Activated B cell treated with CpG ODN at 0.5 μM for 24 hours (primary cell): ENCODE results near the gene TBL1Y. TPM values are rescaled to one million over a fixed set of nuclear protein-coding genes. Genes with fewer than 3 reads are reported as not detected.

Experiments
- ATAC-seq: fragments of 200-7000 bp; cut with Tn5 transposase; one replicate; pipeline ENCODE4 v1.10.0; 2021; ENCODE audit warnings: low read depth, mild to moderate bottlenecking, moderate library complexity
- CTCF ChIA-PET: fragments of 350-600 bp; sonication (Branson Sonifier 250); formaldehyde crosslinking; loops from one replicate; lab custom pipeline; 2021; ENCODE audit warnings: antibody characterized with exemption; lab: Charles Lee
- POLR2A ChIA-PET: fragments of 350-600 bp; sonication (Branson Sonifier 250); formaldehyde crosslinking; loops from one replicate; lab custom pipeline; 2021; ENCODE audit warnings: antibody characterized with exemption; lab: Charles Lee
- DNase-seq: peaks from one replicate; pipeline ENCODE4 v3.0.0; 2022
- H3K27ac Mint-ChIP-seq: one replicate; pipeline ENCODE4 v1.8.0; 2020; ENCODE audit warnings: mixed read lengths
- H3K27me3 Mint-ChIP-seq: one replicate; pipeline ENCODE4 v1.8.0; 2021; ENCODE audit warnings: mixed read lengths
- H3K36me3 Mint-ChIP-seq: one replicate; pipeline ENCODE4 v1.8.0; 2021; ENCODE audit warnings: low read depth, mixed read lengths
- H3K4me1 Mint-ChIP-seq: one replicate; pipeline ENCODE4 v1.8.0; 2021; ENCODE audit warnings: mixed read lengths
- H3K4me3 Mint-ChIP-seq: one replicate; pipeline ENCODE4 v1.8.0; 2020; ENCODE audit warnings: mild to moderate bottlenecking, mixed read lengths
- H3K9me3 Mint-ChIP-seq: one replicate; pipeline ENCODE4 v1.8.0; 2020; ENCODE audit warnings: mixed read lengths
- CTCF ChIP-seq: fragments of 200-600 bp; IDR thresholded peaks from one replicate; pipeline ENCODE4 v1.8.0; 2022; ENCODE audit warnings: antibody characterized with exemption, mild to moderate bottlenecking
- intact Hi-C: fragments of 100-400 bp; cut with micrococcal nuclease; formaldehyde crosslinking; loops from one replicate; pipeline ENCODE4 v1.15.1; 2024
- total RNA-seq: library from RNA; stranded (reverse); gene quantifications from 2 replicates; pipeline ENCODE4 v1.2.3, GENCODE V29; 2022

TBL1Y gene
- total RNA-seq, 1 donor from 2014 or later = not detected

GRCh38 chrY:6968191-6968590 lies 57.7 kb downstream of the TBL1Y start:
- intact Hi-C loops = loop anchor here (10.0 kb wide), 1 partner anchor 907 kb away; no protein-coding TSS in a partner anchor
- CTCF ChIA-PET = no interaction called here

GRCh38 chrY:6972271-6972887 lies 61.9 kb downstream of the TBL1Y start:
- Mint-ChIP-seq H3K27ac (no peak overlapping the region), H3K9me3 (no peaks in the 10 kb centered on the region), H3K27me3 (no peaks in the 10 kb centered on the region), H3K4me1 (peaks cover 2% of the 10 kb centered on the region), H3K36me3 (no peaks in the 10 kb centered on the region), H3K4me3 (no peak overlapping the region)
- ChIA-PET POLR2A (no interaction called here), CTCF (no interaction called here)
- intact Hi-C loops = no loop called here
- TF ChIP-seq CTCF = no peak
- DNase-seq (no peak), ATAC-seq (no peak)

More at GRCh38 chrY:6968191-6968590, 57.7 kb downstream of the TBL1Y start:
- POLR2A ChIA-PET = no interaction called here
- Mint-ChIP-seq H3K36me3 (no peaks in the 10 kb centered on the region), H3K27me3 (no peaks in the 10 kb centered on the region), H3K9me3 (no peaks in the 10 kb centered on the region), H3K4me3 (no peak overlapping the region), H3K27ac (no peak overlapping the region), H3K4me1 (peaks cover 1% of the 10 kb centered on the region)
- ATAC-seq (no peak), DNase-seq (no peak)
- no peak for TF ChIP-seq CTCF

- CTCF ChIA-PET = no interaction called here
- Mint-ChIP-seq H3K36me3 (no peaks in the 10 kb centered on the region), H3K27me3 (no peaks in the 10 kb centered on the region), H3K4me3 (no peak overlapping the region), H3K9me3 (no peaks in the 10 kb centered on the region), H3K27ac (no peak overlapping the region), H3K4me1 (peaks cover 9% of the 10 kb centered on the region)
- no peak for DNase-seq
- intact Hi-C loops = no loop called here
- ATAC-seq = no peak
- POLR2A ChIA-PET = no interaction called here
- TF ChIP-seq CTCF = no peak
Observed at GRCh38 chrY:6974971-6975370, 64.5 kb downstream of the TBL1Y start.

- CTCF ChIA-PET = no interaction called here
- POLR2A ChIA-PET = no interaction called here
Observed at GRCh38 chrY:6977783-6978182, 67.3 kb downstream of the TBL1Y start.

GRCh38 chrY:6983221-6983620 lies 72.7 kb downstream of the TBL1Y start:
- Mint-ChIP-seq H3K27me3 (no peaks in the 10 kb centered on the region), H3K9me3 (peaks cover 4% of the 10 kb centered on the region), H3K4me3 (no peak overlapping the region), H3K36me3 (no peaks in the 10 kb centered on the region), H3K4me1 (no peaks in the 10 kb centered on the region), H3K27ac (no peak overlapping the region)
- no peak for TF ChIP-seq CTCF
- ChIA-PET CTCF (no interaction called here), POLR2A (no interaction called here)
- no peak for DNase-seq
- ATAC-seq = no peak
- intact Hi-C loops = no loop called here

More at GRCh38 chrY:6977783-6978182, 67.3 kb downstream of the TBL1Y start:
- Mint-ChIP-seq H3K9me3 (peaks cover 4% of the 10 kb centered on the region), H3K4me1 (peaks cover 9% of the 10 kb centered on the region), H3K27ac (no peak overlapping the region), H3K4me3 (no peak overlapping the region), H3K27me3 (no peaks in the 10 kb centered on the region), H3K36me3 (no peaks in the 10 kb centered on the region)
- ATAC-seq (no peak), DNase-seq (no peak)
- TF ChIP-seq CTCF = no peak
- intact Hi-C loops = no loop called here
